PC-3 (cell line): ENCODE results near the gene MGMT.

Experiments
- CTCF ChIP-seq: fragments of 300-600 bp; sonication (generic); conservative IDR thresholded peaks from 2 replicates; pipeline ENCODE4 v1.5.1; 2017; ENCODE audit warnings: antibody characterized with exemption, low read depth, mild to moderate bottlenecking, low read length
- EZH2 ChIP-seq: fragments of 300-600 bp; sonication (generic); IDR thresholded peaks from one replicate; pipeline ENCODE4 v1.6.1; 2017; ENCODE audit warnings: antibody characterized with exemption, mild to moderate bottlenecking, low read length; ENCODE audit not compliant: unreplicated experiment

- TF ChIP-seq CTCF: no peak
- TF ChIP-seq EZH2: no peak
Measured at GRCh38 chr10:129717816-129718547, 250.9 kb downstream of the MGMT start.
